Colonic mucosa (tissue), 4 donors: ENCODE results near the gene MYH15. TPM values are rescaled to one million over a fixed set of nuclear protein-coding genes. Genes with fewer than 3 reads are reported as not detected.

Source experiments
- DNase-seq: peaks from one replicate; pipeline ENCODE4 v3.0.0-alpha.2; 2020
- H3K27ac ChIP-seq: fragments of 200-600 bp; one replicate; pipeline ENCODE4 v1.8.0; 2021
- H3K27me3 ChIP-seq: fragments of 200-600 bp; one replicate; pipeline ENCODE4 v1.8.0; 2021
- H3K36me3 ChIP-seq: fragments of 200-600 bp; one replicate; pipeline ENCODE4 v1.8.0; 2021
- H3K4me1 ChIP-seq: fragments of 200-600 bp; one replicate; pipeline ENCODE4 v1.8.0; 2021; ENCODE audit warnings: mild to moderate bottlenecking
- H3K4me3 ChIP-seq: fragments of 200-600 bp; one replicate; pipeline ENCODE4 v1.8.0; 2021
- H3K9ac ChIP-seq, 2 donors: one replicate each; pipeline ENCODE4 v1.7.0; 2013; ENCODE audit warnings: control low read depth in 2 of 2, low read depth in 2 of 2, low read length in 2 of 2
- H3K9me3 ChIP-seq: fragments of 200-600 bp; one replicate; pipeline ENCODE4 v1.8.0; 2021
- CTCF ChIP-seq: fragments of 200-600 bp; IDR thresholded peaks from one replicate; pipeline ENCODE4 v1.8.0; 2022; ENCODE audit warnings: antibody characterized with exemption, mild to moderate bottlenecking
- intact Hi-C: fragments of 100-400 bp; cut with DNase I; formaldehyde crosslinking; loops from one replicate; pipeline ENCODE4 v1.14.1; 2022
- total RNA-seq, 2 donors: library from RNA; stranded (reverse); fragmentation: NEBNext Ultra II Directional in 1 of 2; extraction: Animal tissue kit (Norgen Biotek cat#: 25700) in 1 of 2; gene quantifications; one replicate each; pipeline ENCODE4 v1.2.1, GENCODE V29; 2021
- donor health status: healthy.
- donor health status: DM: no; HTN: no; CAD: no.
- donor health status: DM: no; HTN: no; CAD: no.

The MYH15 gene
- total RNA-seq, 2 donors from 2014 or later, result 0.13 to 0.44 TPM

GRCh38 chr3:108475220-108475782 is 35.1 kb downstream of the MYH15 start:
- H3K27ac ChIP-seq, result no peak overlapping the region
- H3K27me3 ChIP-seq, result no peaks in the 10 kb centered on the region
- no peaks in the 10 kb centered on the region for H3K9me3 ChIP-seq
- no peaks in the 10 kb centered on the region for H3K4me1 ChIP-seq
- no peak overlapping the region for H3K4me3 ChIP-seq
- H3K36me3 ChIP-seq, result no peaks in the 10 kb centered on the region
- intact Hi-C loops, result no loop called here
- no peak overlapping the region for H3K9ac ChIP-seq
- TF ChIP-seq CTCF, result no peak
- no peak for DNase-seq

DNA sequence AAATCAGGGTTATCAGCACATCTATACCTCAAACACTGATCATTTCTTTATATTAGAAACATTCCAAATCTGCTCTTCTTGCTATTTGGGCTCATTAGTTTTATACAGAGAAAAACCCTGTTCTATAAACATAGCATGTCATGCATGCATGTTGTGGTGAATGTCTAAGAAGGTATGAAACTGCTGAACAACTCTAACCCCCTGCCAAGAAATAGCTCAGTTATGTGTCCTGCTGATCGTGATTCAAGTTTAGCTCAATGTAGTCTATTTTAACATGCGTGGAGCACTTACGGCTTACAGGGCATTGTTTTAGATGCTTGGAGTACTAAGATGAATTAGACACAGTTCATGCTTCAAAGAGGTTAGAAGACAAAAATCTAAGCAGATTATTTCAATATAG is 35.8 kb downstream of the MYH15 start:
- Histone ChIP-seq H3K4me3 (no peak overlapping the region), H3K9me3 (no peaks in the 10 kb centered on the region), H3K36me3 (no peaks in the 10 kb centered on the region), H3K4me1 (no peaks in the 10 kb centered on the region), H3K27me3 (no peaks in the 10 kb centered on the region), H3K9ac (no peak overlapping the region), H3K27ac (no peak overlapping the region)
- intact Hi-C loops, result no loop called here
- TF ChIP-seq CTCF, result no peak
- DNase-seq, result no peak

DNA sequence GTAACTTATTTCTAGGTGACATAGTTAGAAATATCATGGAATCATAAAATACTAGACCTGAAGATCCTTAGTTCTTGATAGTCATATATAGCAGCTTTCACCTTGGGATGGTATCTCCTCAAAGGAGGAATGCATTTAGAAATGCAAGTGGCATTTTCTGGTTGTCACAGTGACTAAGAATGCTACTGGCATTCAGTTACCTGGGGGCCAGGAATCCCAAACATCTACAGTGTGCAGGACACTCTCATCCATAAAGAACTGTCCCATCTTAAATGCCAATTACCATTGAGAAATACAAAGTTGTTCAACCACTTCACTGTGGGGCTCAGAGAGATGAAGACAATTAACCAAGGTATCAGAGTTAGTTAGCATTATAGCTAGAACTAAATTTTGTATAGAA is 36.7 kb downstream of the MYH15 start:
- H3K9me3 ChIP-seq, result no peaks in the 10 kb centered on the region
- H3K27ac ChIP-seq, result no peak overlapping the region
- no peak overlapping the region for H3K9ac ChIP-seq
- DNase-seq, result no peak
- intact Hi-C loops, result no loop called here
- no peaks in the 10 kb centered on the region for H3K4me1 ChIP-seq
- no peaks in the 10 kb centered on the region for H3K27me3 ChIP-seq
- no peaks in the 10 kb centered on the region for H3K36me3 ChIP-seq
- H3K4me3 ChIP-seq, result no peak overlapping the region
- TF ChIP-seq CTCF, result no peak

DNA sequence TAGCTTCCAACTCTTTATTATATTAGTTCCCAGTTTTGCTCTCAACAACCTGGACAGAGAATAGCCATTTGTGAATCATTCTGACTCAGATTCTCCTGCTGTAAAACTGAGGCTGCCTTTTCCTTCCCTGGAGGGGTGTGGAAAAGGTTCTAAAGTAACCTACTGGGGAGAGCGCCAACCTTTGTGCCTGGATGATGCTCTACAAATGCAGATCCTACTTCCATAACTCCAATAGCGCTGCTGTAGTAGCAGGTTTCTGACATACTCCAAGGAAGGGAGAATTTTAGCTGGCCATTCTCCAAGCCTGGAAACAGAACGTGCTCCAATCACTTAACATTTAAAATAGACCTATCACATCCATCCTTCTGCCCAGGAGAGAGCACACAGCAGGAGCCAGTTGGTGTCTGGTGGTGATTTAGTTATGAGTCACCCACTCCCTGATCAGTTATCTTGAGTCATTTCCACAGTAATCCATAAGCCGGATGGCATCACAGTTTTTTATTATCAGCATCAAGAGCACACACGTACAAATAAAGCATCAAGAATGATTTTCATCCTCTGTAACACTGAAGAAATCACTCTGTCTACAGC is 38.3 kb downstream of the MYH15 start:
- no peaks in the 10 kb centered on the region for H3K36me3 ChIP-seq
- no peak overlapping the region for H3K27ac ChIP-seq
- no peak overlapping the region for H3K4me3 ChIP-seq
- H3K9ac ChIP-seq, result no peak overlapping the region
- peak; percentile 24 for DNase-seq
- H3K9me3 ChIP-seq, result no peaks in the 10 kb centered on the region
- no peaks in the 10 kb centered on the region for H3K27me3 ChIP-seq
- intact Hi-C loops, result no loop called here
- TF ChIP-seq CTCF, result no peak
- no peaks in the 10 kb centered on the region for H3K4me1 ChIP-seq

- intact Hi-C loops, result no loop called here
- TF ChIP-seq CTCF, result no peak
- Histone ChIP-seq H3K27me3 (no peaks in the 10 kb centered on the region), H3K4me3 (no peak overlapping the region), H3K9me3 (no peaks in the 10 kb centered on the region), H3K9ac (no peak overlapping the region), H3K27ac (no peak overlapping the region), H3K4me1 (no peaks in the 10 kb centered on the region), H3K36me3 (no peaks in the 10 kb centered on the region)
- no peak for DNase-seq
Observed at GRCh38 chr3:108471426-108471825, 39.0 kb downstream of the MYH15 start.
